Heart left ventricle (tissue), 16 donors: ENCODE data around the gene LRRC32. TPM values are rescaled to one million over a fixed set of nuclear protein-coding genes. Genes with fewer than 3 reads are reported as not detected.
"Not testable (repeated sequence)": the region's sequence is repeated elsewhere in the genome, so short reads cannot be mapped to it uniquely, and the experiment has no call there.

Source experiments
- ATAC-seq, 4 donors: fragments of 200-7000 bp; cut with Tn5 transposase; one replicate each; pipeline ENCODE4 v1.9.1; 2020 to 2022; ENCODE audit warnings: moderate library complexity in 4 of 4, mild to moderate bottlenecking in 3 of 4, moderate number of reproducible peaks in 1 of 4
- DNase-seq, 5 donors: peaks; one replicate each; pipeline ENCODE4 v3.0.0-alpha.2; 2020
- H3K27ac ChIP-seq, 12 donors: fragments of 200-600 bp; sonication (generic) in 4 of 12; one replicate each; pipeline versions ENCODE4 v1.5.0 to v1.8.0; 2016 to 2022; ENCODE audit warnings: mild to moderate bottlenecking in 2 of 12
- H3K27me3 ChIP-seq, 9 donors: fragments of 200-600 bp; sonication (generic) in 2 of 9; one replicate each; pipeline versions ENCODE4 v1.5.1 to v1.8.0; 2016 to 2022; ENCODE audit warnings: mild to moderate bottlenecking in 3 of 9
- H3K36me3 ChIP-seq, 9 donors: fragments of 200-600 bp; sonication (generic) in 2 of 9; one replicate each; pipeline versions ENCODE4 v1.5.0 to v1.8.0; 2018 to 2022; ENCODE audit warnings: mild to moderate bottlenecking in 2 of 9
- H3K4me1 ChIP-seq, 12 donors: fragments of 200-600 bp; sonication (generic) in 4 of 12; one replicate each; pipeline versions ENCODE4 v1.5.0 to v1.8.0; 2016 to 2022; ENCODE audit warnings: mild to moderate bottlenecking in 3 of 12
- H3K4me3 ChIP-seq, 12 donors: fragments of 200-600 bp; sonication (generic) in 4 of 12; one replicate each; pipeline versions ENCODE4 v1.5.0 to v1.8.0; 2017 to 2022; ENCODE audit warnings: mild to moderate bottlenecking in 9 of 12, moderate library complexity in 4 of 12
- H3K9me3 ChIP-seq, 12 donors: fragments of 200-600 bp; sonication (generic) in 4 of 12; one replicate each; pipeline versions ENCODE4 v1.5.0 to v1.8.0; 2016 to 2022; ENCODE audit warnings: mild to moderate bottlenecking in 1 of 12
- POLR2A ChIP-seq, 2 donors: fragments of 450-650 bp; IDR thresholded peaks; one replicate each; pipeline ENCODE4 v1.6.1; 2017; ENCODE audit warnings: antibody characterized with exemption in 2 of 2, mild to moderate bottlenecking in 2 of 2, moderate library complexity in 2 of 2
- WGBS, 4 donors: extraction: QIAGEN DNeasy Blood & Tissue Kit in 2 of 4; methylation state at CpG; one replicate each; pipeline versions ENCODE4 v1.1.5 to v1.1.7; 2013 to 2018; 5-methylcytosine and 5-hydroxymethylcytosine counted together
- intact Hi-C, 10 donors: fragments of 100-400 bp; cut with DNase I; formaldehyde crosslinking; loops; one replicate each; pipeline versions ENCODE4 v1.11.1 to v1.14.2; 2022
- polyA plus RNA-seq, 2 donors: library from polyadenylated mRNA; stranded (reverse); fragments of 200-250 nt; gene quantifications; one replicate each; pipeline ENCODE4 v1.2.3, GENCODE V29; 2013
- total RNA-seq, 9 donors: library from RNA; depleted of rRNA in 2 of 9; stranded (reverse); fragments of >200 nt in 2 of 9; fragmentation: NEBNext Ultra II Directional in 3 of 9; extraction: Animal tissue kit (Norgen Biotek cat#: 25700) in 3 of 9; gene quantifications; one replicate each; pipeline versions ENCODE4 v1.1.0 to v1.2.4, GENCODE V29; 2016 to 2023
- TF ChIP-seq, protein P1 (sequence below), 12 donors: fragments of 200-600 bp; sonication (generic) in 4 of 12; IDR thresholded peaks; one replicate each; pipeline versions ENCODE4 v1.5.0 to v1.8.0; 2018 to 2022; ENCODE audit warnings: antibody characterized with exemption in 12 of 12, mild to moderate bottlenecking in 5 of 12
- donor health status: ischemic (EF 13 %, LVEDD 7.1; RV severe dilation, severe dysfunction).
- donor health status: healthy with polysubstance abuse.
- donor health status: DM: no; HTN: yes; CAD: no.
- donor health status: DM: no; HTN: no; CAD: no.
- donor health status: ischemic (EF 25% LVEDD 6.9; RV normal size, moderate dysfunction).
- donor health status: ischemic (EF 25% LVEDD 5.7; RV mildly dilated, moderate dysfunction).
- donor health status: healthy.
- donor health status: DM: yes; HTN: yes; CAD: no.
- donor health status: ischemic (EF 35%, LVEDD 5.7; RV mildly dilated, moderate dysfunction).
- donor health status: nonischemic (EF 11% LVEDD 7.7; RV severe dilation, severe dysfunction).
- donor health status: DM: yes; HTN: yes; CAD: no.
- donor health status: PGD.
- donor health status: ischemic (EF 29% LVEDD 5.4; RV normal size, mild dysfunction).
- donor health status: nonischemic (EF 23%, LVEDD 6.1; RV moderate dilation, normal function).

The LRRC32 gene
- total and polyA plus RNA-seq, 11 donors, result 20.1 to 79.0 (median 44.6) TPM

DNA sequence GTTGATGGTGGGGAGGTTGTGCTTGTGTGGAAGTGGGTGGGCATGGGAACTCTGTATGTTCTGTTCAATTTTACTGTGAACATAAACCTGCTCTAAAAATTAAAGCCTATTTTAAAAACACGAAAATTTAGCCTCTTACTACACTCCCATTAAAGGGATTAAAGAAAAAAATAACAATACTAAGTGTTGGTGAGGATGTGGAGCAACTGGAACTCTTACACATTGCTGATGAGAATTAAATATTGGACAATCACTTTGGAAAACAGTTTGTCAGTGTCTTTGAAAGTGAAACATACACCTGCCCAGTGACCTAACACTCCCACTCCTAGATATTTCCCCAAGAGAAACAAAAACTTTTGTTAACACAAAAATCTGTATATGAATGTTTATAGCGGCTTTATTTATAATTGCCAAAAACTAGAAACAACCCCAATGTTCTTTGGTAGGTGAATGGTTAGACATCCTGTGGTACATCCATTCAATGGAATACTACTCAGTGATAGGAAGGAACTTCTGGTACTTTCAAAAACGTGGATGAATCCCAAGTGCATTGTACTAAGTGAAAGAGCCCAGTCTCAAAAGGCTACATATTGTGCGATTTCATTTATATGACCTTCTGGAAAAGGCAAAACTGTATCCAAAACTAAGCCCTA, 23.5 kb downstream of the LRRC32 start:
- Histone ChIP-seq H3K27me3 (no peaks in the 10 kb centered on the region), H3K27ac (no peak overlapping the region), H3K4me1 (peaks cover 0 to 27% (median 13%) of the 10 kb centered on the region in 12 donors), H3K36me3 (no peaks in the 10 kb centered on the region), H3K4me3 (no peak overlapping the region), H3K9me3 (peaks cover 0 to 13% (median 9%) of the 10 kb centered on the region in 12 donors)
- 71 to 86% (median 76%) methylated on average over 4 of the region's 4 CpGs for WGBS, 4 donors
- ATAC-seq (no peak), DNase-seq (no peak)
- TF ChIP-seq, protein P1, sequence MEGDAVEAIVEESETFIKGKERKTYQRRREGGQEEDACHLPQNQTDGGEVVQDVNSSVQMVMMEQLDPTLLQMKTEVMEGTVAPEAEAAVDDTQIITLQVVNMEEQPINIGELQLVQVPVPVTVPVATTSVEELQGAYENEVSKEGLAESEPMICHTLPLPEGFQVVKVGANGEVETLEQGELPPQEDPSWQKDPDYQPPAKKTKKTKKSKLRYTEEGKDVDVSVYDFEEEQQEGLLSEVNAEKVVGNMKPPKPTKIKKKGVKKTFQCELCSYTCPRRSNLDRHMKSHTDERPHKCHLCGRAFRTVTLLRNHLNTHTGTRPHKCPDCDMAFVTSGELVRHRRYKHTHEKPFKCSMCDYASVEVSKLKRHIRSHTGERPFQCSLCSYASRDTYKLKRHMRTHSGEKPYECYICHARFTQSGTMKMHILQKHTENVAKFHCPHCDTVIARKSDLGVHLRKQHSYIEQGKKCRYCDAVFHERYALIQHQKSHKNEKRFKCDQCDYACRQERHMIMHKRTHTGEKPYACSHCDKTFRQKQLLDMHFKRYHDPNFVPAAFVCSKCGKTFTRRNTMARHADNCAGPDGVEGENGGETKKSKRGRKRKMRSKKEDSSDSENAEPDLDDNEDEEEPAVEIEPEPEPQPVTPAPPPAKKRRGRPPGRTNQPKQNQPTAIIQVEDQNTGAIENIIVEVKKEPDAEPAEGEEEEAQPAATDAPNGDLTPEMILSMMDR (IDR thresholded peaks at IDR 0.05), result no peak
- no peak for TF ChIP-seq POLR2A (IDR thresholded peaks at IDR 0.05)
- intact Hi-C loops, result no loop called here

DNA sequence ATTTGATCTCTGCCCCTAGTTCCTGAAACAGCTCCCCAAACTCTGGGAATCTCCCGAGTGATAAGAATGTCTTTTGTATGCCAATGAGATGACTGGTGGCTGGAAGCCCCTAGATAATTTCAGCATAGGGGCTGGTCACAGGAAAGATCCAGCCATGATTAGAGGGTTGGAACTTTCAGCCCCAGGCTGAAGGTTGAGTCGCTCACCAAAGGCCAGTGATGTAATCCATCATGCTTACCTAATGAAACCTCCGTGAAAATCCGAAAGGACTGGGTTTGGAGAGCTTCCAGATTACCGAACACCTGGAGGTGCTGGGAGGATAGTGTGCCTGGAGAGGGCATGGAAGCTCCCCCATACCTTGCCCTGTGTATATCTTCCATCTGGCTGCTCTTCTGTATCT, 26.0 kb downstream of the LRRC32 start:
- TF ChIP-seq POLR2A (IDR thresholded peaks at IDR 0.05), result no peak
- TF ChIP-seq, protein P1 (IDR thresholded peaks at IDR 0.05), result no peak
- WGBS, 4 donors, result 68 to 81% (median 74%) methylated on average over 5 of the region's 5 CpGs
- Histone ChIP-seq H3K9me3 (peaks cover 0 to 13% (median 9%) of the 10 kb centered on the region in 12 donors), H3K4me3 (no peak overlapping the region), H3K27ac (no peak overlapping the region), H3K27me3 (no peaks in the 10 kb centered on the region), H3K36me3 (no peaks in the 10 kb centered on the region), H3K4me1 (peaks cover 0 to 17% (median 4%) of the 10 kb centered on the region in 12 donors)
- intact Hi-C loops, result no loop called here
- DNase-seq (no peak), ATAC-seq (no peak)

DNA sequence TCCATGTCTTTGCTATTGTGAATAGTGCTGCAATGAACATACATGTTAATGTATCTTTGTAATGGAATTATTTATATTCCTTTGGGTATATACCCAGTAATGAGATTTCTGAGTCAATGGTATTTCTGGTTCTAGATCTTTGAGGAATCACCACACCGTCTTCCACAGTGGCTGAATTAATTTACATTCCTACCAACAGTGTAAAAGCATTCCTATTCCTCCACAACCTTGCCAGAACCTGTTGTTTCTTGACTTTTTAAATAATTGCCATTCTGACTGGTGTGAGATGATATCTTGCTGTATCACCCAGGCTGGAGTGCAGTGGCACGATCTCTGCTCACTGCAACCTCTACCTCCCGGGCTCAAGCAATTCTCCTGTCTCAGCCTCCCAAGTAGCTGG, 26.8 kb downstream of the LRRC32 start:
- H3K4me3 ChIP-seq, H3K4me1 ChIP-seq, H3K27me3 ChIP-seq, ATAC-seq, intact Hi-C loops, DNase-seq, H3K36me3 ChIP-seq, H3K27ac ChIP-seq: not testable (repeated sequence)
- 94 to 98% (median 96%) methylated on average over 3 of the region's 3 CpGs for WGBS, 4 donors
- H3K9me3 ChIP-seq, result peaks cover 0 to 13% (median 9%) of the 10 kb centered on the region in 12 donors

DNA sequence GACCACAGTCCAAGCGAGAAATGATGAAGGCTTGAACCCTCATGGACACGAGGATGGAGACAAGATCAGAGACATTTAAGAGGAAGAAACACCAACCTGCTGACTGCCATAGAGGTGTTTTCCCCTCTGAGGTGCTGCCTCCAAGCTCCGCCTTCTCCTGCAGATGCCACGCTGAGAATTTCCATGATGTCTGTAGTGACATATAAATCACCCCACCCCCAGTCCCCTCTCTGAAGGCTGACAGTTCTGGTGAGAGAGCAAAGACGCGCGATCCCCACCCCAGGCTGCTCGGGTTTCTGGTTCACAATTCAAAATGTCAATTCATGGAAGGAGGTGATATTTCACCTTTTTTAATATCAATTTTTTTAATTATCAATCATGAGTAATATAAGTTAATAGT, 28.2 kb downstream of the LRRC32 start:
- intact Hi-C loops, result no loop called here
- TF ChIP-seq, protein P1 (IDR thresholded peaks at IDR 0.05), result no peak
- no peak for TF ChIP-seq POLR2A (IDR thresholded peaks at IDR 0.05)
- 83 to 90% (median 87%) methylated on average over 8 of the region's 8 CpGs for WGBS, 4 donors

DNA sequence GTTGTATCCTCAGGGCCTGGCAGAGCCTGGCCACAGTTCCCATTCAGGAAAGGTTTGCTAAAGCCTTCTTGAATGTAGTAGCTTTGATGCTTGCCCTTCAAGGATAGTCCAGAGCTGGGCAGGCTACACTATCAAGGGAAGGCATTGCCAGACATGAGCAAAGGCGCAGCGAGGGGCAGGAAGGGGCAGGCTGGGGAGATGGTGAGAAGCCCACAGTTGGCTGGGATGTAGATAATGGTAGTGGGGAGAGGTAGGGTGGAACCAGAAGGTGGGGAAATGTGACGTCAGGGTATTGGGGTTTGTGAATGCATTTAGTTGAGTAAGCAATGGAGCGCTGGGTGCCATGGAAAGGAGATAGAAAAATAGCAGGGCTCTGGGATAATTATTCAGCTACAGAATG, 28.6 kb downstream of the LRRC32 start:
- H3K27ac ChIP-seq, result no peak overlapping the region
- intact Hi-C loops, result no loop called here
- DNase-seq (no peak), ATAC-seq (no peak)
- WGBS, 4 donors, result 93 to 97% (median 97%) methylated on average over 4 of the region's 4 CpGs
- no peak overlapping the region for H3K4me3 ChIP-seq
- H3K9me3 ChIP-seq, result peaks cover 0 to 7% (median 4%) of the 10 kb centered on the region in 12 donors
- TF ChIP-seq, protein P1 (IDR thresholded peaks at IDR 0.05), result no peak
- no peak for TF ChIP-seq POLR2A (IDR thresholded peaks at IDR 0.05)
- peaks cover 0 to 24% (median 12%) of the 10 kb centered on the region in 12 donors for H3K4me1 ChIP-seq
- H3K27me3 ChIP-seq, result no peaks in the 10 kb centered on the region
- no peaks in the 10 kb centered on the region for H3K36me3 ChIP-seq

More for the DNA sequence above, 28.2 kb downstream of the LRRC32 start:
- no peak for ATAC-seq
- Histone ChIP-seq H3K4me3 (no peak overlapping the region), H3K4me1 (peaks cover 0 to 20% (median 9%) of the 10 kb centered on the region in 12 donors), H3K9me3 (peaks cover 0 to 12% (median 9%) of the 10 kb centered on the region in 12 donors), H3K27ac (no peak overlapping the region), H3K27me3 (no peaks in the 10 kb centered on the region), H3K36me3 (no peaks in the 10 kb centered on the region)
- DNase-seq, result no peak
